IPS-11a (cell line): ENCODE data around the gene PTPRF.

Source experiments
- H3K4me3 ChIP-seq: one replicate; pipeline ENCODE4 v1.5.1; 2013; ENCODE audit warnings: low read depth, low read length, control low read depth

PTPRF gene

GRCh38 chr1:43655953-43656352 lies 125.3 kb downstream of the PTPRF start:
- no peak overlapping the region for H3K4me3 ChIP-seq

- H3K4me3 ChIP-seq = no peak overlapping the region
Observed at GRCh38 chr1:43659212-43660166, 128.8 kb downstream of the PTPRF start.

GRCh38 chr1:43660355-43660754 lies 129.7 kb downstream of the PTPRF start:
- no peak overlapping the region for H3K4me3 ChIP-seq

GRCh38 chr1:43664369-43664768 lies 133.7 kb downstream of the PTPRF start:
- no peak overlapping the region for H3K4me3 ChIP-seq

DNA sequence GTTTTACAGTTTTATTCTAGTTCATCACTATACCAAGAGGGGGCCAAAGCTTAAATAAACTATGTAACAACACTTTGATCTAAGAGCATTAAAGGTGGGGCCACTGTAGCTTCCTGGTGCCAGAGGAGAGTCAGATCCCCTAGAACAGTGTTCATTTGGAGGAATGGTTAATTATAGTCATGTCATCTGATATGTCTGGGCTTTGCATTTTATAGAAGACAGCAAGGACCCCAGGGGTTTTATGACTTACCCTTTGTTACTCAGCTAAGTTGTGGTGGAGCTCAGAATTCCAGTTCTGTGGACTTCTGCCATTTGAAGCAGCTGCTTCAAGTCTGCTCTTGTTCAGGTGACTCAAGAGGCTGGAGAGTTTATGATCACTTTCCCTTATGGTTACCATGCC lies 135.9 kb downstream of the PTPRF start:
- H3K4me3 ChIP-seq = no peak overlapping the region

DNA sequence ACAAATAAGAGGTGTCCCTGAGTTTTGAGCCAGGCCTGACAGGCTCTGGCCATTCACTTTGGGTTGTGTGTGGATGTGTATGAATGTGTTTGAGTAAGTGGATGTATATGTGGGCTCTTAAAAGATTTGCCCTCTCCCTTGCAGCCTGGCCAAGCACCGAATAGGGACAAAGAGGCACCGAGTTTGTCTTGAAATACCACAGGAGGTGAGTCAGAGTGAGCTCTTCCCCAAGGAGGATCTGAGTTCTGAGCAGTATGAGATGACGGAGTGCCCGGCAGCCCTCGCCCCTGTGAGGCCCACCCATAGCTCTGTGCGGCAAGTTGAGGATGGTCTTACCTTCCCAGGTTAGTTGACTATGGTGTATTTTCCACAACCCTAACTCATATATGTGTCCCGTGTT lies 138.3 kb downstream of the PTPRF start:
- no peak overlapping the region for H3K4me3 ChIP-seq

DNA sequence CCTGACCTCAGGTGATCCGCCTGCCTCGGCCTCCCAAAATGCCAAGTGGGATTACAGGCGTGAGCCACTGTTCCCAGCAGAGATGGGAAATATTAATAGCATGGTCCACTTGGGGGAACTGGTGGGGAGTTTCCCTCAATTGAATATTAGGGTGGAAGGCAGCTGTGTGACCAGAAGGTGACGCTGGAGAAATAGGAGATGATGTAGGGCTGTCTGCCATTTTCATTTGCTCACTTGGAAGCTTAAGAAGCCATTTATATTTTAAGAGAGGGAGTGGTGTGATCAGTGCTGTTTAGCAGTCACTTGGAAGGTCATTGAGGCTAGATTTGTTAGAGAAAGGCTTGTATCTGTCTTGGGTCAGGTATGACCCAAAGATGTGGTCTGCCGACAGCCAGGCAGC lies 139.2 kb downstream of the PTPRF start:
- H3K4me3 ChIP-seq = no peak overlapping the region

DNA sequence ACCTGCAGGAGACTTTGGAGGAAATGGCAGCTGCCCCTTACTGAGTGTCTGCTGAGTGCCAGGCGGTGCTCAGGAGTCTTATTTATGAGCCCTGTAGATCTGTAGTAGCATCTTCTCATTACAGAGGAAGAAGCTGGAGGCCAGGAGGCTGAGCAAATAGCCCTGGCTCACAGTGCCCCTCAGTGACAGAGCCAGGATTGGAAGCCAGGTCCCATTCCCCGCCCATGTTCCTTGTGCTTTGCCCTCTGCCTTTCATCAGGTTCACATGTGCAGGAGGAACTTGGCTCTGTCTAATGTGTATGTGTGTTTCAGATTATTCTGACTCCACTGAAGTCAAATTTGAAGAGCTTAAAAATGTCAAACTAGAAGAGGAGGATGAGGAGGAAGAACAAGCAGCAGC lies 140.5 kb downstream of the PTPRF start:
- H3K4me3 ChIP-seq = no peak overlapping the region

- no peak overlapping the region for H3K4me3 ChIP-seq
Observed at GRCh38 chr1:43671626-43672330, 141.1 kb downstream of the PTPRF start.

- H3K4me3 ChIP-seq = no peak overlapping the region
Observed at GRCh38 chr1:43673261-43673660, 142.6 kb downstream of the PTPRF start.
